Activated T-helper 1 cell treated with anti-CD3 and anti-CD28 coated beads, Interleukin-12 subunit alpha, Interleukin-12 subunit beta, Interleukin-2, Interleukin-4 antibody, amounts not matched to agents 30 ng/mL and 10 ng/mL and 1 ng/mL, durations not matched to agents 14 hours and 24 hours and 36 hours (primary cell): ENCODE data around the gene KCNMA1. TPM values are rescaled to one million over a fixed set of nuclear protein-coding genes. Genes with fewer than 3 reads are reported as not detected.
"Not testable (repeated sequence)": the region's sequence is repeated elsewhere in the genome, so short reads cannot be mapped to it uniquely, and the experiment has no call there.

Experiments
- DNase-seq: peaks from one replicate; pipeline ENCODE4 v3.0.0; 2021; ENCODE audit warnings: low spot score
- H3K27ac Mint-ChIP-seq: one replicate; pipeline ENCODE4 v1.8.0; 2021; ENCODE audit warnings: mild to moderate bottlenecking, mixed read lengths
- H3K27me3 Mint-ChIP-seq: one replicate; pipeline ENCODE4 v1.8.0; 2022; ENCODE audit warnings: mild to moderate bottlenecking, moderate library complexity, mixed read lengths; ENCODE audit not compliant: insufficient read depth
- H3K36me3 Mint-ChIP-seq: one replicate; pipeline ENCODE4 v1.8.0; 2021; ENCODE audit warnings: low read depth, mixed read lengths
- H3K4me1 Mint-ChIP-seq: one replicate; pipeline ENCODE4 v1.8.0; 2021; ENCODE audit warnings: low read depth, mixed read lengths
- H3K4me3 Mint-ChIP-seq: one replicate; pipeline ENCODE4 v1.8.0; 2021; ENCODE audit warnings: mild to moderate bottlenecking, moderate library complexity, mixed read lengths
- H3K9me3 Mint-ChIP-seq: one replicate; pipeline ENCODE4 v1.8.0; 2021; ENCODE audit warnings: mixed read lengths
- intact Hi-C: fragments of 100-400 bp; cut with micrococcal nuclease; formaldehyde crosslinking; loops from one replicate; pipeline ENCODE4 v1.15.1; 2024
- total RNA-seq: library from RNA; stranded (reverse); gene quantifications from 2 replicates; pipeline ENCODE4 v1.2.3, GENCODE V29; 2022

Gene KCNMA1
- total RNA-seq, 1 donor from 2014 or later = not detected

GRCh38 chr10:77396290-77396689, 241.3 kb downstream of the KCNMA1 start:
- DNase-seq = no peak
- H3K27me3 Mint-ChIP-seq = peaks cover 2% of the 10 kb centered on the region
- no peaks in the 10 kb centered on the region for H3K36me3 Mint-ChIP-seq
- intact Hi-C loops = no loop called here
- no peaks in the 10 kb centered on the region for H3K9me3 Mint-ChIP-seq
- no peak overlapping the region for H3K4me3 Mint-ChIP-seq
- no peaks in the 10 kb centered on the region for H3K4me1 Mint-ChIP-seq
- H3K27ac Mint-ChIP-seq = no peak overlapping the region

GRCh38 chr10:77393821-77394501, 243.6 kb downstream of the KCNMA1 start:
- Mint-ChIP-seq H3K4me1 (no peaks in the 10 kb centered on the region), H3K4me3 (no peak overlapping the region)

GRCh38 chr10:77393411-77393810, 244.2 kb downstream of the KCNMA1 start:
- Mint-ChIP-seq H3K9me3 (no peaks in the 10 kb centered on the region), H3K27ac (no peak overlapping the region), H3K4me3 (no peak overlapping the region), H3K36me3 (no peaks in the 10 kb centered on the region), H3K27me3 (peaks cover 4% of the 10 kb centered on the region), H3K4me1 (no peaks in the 10 kb centered on the region)
- DNase-seq = no peak
- intact Hi-C loops = no loop called here

More at GRCh38 chr10:77393821-77394501, 243.6 kb downstream of the KCNMA1 start:
- no peaks in the 10 kb centered on the region for H3K36me3 Mint-ChIP-seq
- DNase-seq = no peak
- H3K27ac Mint-ChIP-seq = no peak overlapping the region
- no peaks in the 10 kb centered on the region for H3K9me3 Mint-ChIP-seq
- intact Hi-C loops = no loop called here
- H3K27me3 Mint-ChIP-seq = peaks cover 4% of the 10 kb centered on the region

DNA sequence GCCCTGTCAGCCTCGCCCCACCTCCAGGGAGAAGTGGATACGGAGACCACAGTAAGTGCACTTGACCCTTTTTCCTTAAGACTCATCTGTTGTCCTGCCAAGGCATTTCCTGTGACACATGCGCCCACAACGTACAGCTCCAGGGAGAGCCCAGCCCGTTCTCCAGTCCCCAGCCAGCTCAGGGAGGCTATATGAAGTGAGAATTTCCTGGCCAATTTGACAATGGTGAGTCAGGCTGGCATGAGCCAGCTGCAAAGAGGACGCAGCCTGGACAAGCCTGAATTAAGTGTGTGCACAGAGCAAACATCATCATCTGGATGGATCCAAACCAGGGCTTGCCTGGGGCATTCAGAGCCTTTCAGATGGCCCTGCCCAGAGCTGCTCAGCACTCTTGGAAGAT, 244.8 kb downstream of the KCNMA1 start:
- H3K27me3 Mint-ChIP-seq = peaks cover 4% of the 10 kb centered on the region
- no peak overlapping the region for H3K4me3 Mint-ChIP-seq
- intact Hi-C loops = loop anchor here (1.0 kb wide), 1 partner anchor 248 kb away; no protein-coding TSS in a partner anchor
- DNase-seq = no peak
- no peaks in the 10 kb centered on the region for H3K4me1 Mint-ChIP-seq
- H3K9me3 Mint-ChIP-seq = no peaks in the 10 kb centered on the region
- no peak overlapping the region for H3K27ac Mint-ChIP-seq
- H3K36me3 Mint-ChIP-seq = no peaks in the 10 kb centered on the region

DNA sequence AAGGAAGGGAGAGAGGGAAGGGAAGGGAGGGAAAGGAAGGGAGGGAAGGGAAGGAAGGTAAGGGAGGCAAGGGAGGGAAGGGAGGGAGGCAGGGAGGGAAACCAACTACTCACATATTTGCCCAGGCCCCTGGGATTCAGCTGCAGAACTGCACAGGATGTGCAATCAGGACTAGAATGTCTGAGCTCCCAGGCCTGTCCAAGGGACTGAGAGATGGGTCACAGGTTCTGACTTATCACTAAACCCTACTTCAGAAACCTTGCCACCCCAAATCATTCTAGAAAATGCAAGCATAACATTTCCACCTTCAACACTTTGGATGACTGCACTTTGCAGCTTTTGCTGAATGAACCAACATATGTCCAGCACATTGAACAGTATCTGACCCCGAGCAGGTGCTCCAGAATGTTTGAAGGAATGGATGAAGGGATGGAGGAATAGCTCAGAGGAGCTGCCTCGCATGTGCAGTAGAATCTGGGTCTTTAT, 245.3 kb downstream of the KCNMA1 start:
- Mint-ChIP-seq H3K36me3 (no peaks in the 10 kb centered on the region), H3K9me3 (no peaks in the 10 kb centered on the region), H3K27ac (no peak overlapping the region), H3K27me3 (peaks cover 9% of the 10 kb centered on the region), H3K4me1 (no peaks in the 10 kb centered on the region), H3K4me3 (no peak overlapping the region)
- DNase-seq = no peak
- intact Hi-C loops = loop anchor here (1.0 kb wide), 1 partner anchor 249 kb away; no protein-coding TSS in a partner anchor

DNA sequence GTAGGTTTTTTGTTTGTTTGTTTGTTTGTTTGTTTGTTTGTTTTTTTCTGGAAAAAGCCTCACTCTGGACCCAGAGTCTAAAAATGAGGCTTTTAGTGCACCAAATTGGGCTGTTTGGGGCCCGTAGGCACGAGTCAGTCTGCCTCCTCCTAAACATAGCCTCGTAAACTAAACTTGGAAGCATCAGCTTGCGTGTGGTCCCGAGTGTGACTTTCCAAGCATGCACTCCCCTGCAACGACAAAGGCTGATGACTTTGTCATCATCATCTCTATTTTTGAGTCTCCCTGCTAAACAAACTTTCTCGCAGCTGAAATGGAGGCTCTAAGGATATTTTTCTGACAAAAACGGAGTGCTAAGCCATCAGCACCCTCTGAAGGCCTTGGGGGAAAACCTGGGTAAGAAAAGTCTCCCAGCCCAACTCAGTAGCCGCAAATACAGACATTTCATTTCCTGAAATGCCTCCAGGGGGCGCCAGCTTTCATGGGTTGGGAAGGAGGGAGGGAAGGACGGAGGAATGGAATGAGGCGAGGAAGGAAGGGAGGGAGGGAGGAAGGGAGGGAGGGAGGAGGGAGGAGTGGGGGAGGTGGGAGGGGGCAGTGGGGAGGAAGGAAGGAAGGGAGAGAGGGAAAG, 245.9 kb downstream of the KCNMA1 start:
- no peak for DNase-seq
- H3K27me3 Mint-ChIP-seq = peaks cover 10% of the 10 kb centered on the region
- no peak overlapping the region for H3K4me3 Mint-ChIP-seq
- intact Hi-C loops = loop anchor here (1.0 kb wide), 1 partner anchor 250 kb away; no protein-coding TSS in a partner anchor
- peaks cover 3% of the 10 kb centered on the region for H3K4me1 Mint-ChIP-seq
- H3K36me3 Mint-ChIP-seq = no peaks in the 10 kb centered on the region
- H3K27ac Mint-ChIP-seq = no peak overlapping the region
- H3K9me3 Mint-ChIP-seq = no peaks in the 10 kb centered on the region

DNA sequence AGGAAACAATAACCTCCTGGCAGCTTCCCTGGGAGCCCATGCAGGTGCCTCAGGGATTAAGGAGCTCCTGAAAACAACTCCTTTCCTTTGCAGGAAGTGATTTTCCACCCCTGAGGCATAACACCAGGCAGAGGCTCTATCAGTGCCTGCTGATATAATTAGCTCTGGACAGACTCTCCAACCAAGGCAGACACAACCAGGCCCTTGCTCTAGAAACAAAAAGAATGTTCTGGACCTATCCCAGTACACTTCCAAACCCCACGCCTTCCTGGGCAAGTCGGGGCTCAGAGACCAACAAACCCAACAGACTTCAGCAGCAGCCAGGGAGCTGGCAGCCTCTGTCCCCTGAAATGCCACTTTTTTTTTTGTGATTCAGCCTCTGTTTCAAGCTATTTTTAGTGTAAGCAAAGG, 247.1 kb downstream of the KCNMA1 start:
- no peak for DNase-seq
- intact Hi-C loops = no loop called here
- Mint-ChIP-seq H3K36me3 (no peaks in the 10 kb centered on the region), H3K27ac (no peak overlapping the region), H3K4me1 (peaks cover 6% of the 10 kb centered on the region), H3K27me3 (peaks cover 8% of the 10 kb centered on the region), H3K4me3 (no peak overlapping the region), H3K9me3 (no peaks in the 10 kb centered on the region)

DNA sequence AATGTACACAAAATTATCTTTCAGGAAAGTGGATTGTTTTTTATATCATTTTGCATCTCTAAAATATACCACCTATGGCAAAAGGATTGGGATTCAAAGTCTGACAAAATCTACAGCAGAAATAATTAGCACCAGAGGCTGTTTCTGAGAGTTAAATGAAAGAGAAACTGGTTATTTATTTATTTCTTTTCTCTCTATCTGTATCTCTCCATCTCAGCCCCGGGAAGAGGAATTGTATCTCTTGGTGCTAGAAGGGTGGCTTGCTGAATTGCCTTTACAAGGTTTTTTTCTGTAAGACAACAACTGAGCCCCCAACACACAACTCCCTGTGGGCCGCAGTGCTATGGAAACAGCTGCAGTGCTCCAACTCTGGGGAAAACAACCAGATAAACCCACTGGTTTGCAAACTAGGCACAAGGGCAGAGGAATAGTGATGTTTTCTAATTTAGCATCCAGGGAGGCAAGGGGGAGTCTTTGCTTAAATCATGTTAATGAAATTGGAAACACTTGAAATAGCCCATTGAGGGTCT, 249.0 kb downstream of the KCNMA1 start:
- H3K4me3 Mint-ChIP-seq = no peak overlapping the region
- peaks cover 8% of the 10 kb centered on the region for H3K27me3 Mint-ChIP-seq
- no peak for DNase-seq
- peaks cover 6% of the 10 kb centered on the region for H3K4me1 Mint-ChIP-seq
- intact Hi-C loops = no loop called here
- H3K36me3 Mint-ChIP-seq = no peaks in the 10 kb centered on the region
- H3K9me3 Mint-ChIP-seq = no peaks in the 10 kb centered on the region
- H3K27ac Mint-ChIP-seq = no peak overlapping the region

DNA sequence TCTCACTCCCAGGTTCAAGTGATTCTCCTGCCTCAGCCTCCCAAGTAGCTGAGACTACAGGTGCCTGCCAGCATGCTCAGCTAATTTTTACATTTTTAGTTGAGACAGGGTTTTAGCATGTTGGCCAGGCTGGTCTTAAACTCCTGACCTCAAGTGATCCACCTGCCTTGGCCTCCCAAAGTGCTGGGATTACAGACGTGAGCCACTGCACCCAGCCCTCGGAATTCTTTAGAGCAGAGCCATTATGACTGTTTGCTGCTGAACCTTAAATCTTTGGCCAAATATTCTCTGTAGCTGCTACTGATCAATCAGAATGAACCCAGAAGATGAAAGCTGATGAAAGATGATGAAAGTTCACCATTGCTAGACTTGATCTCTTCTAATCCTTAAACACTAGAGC, 249.9 kb downstream of the KCNMA1 start:
- intact Hi-C loops, H3K27me3 Mint-ChIP-seq, H3K9me3 Mint-ChIP-seq, H3K36me3 Mint-ChIP-seq, H3K4me3 Mint-ChIP-seq, H3K27ac Mint-ChIP-seq, DNase-seq, H3K4me1 Mint-ChIP-seq: not testable (repeated sequence)

- intact Hi-C loops = no loop called here
- Mint-ChIP-seq H3K9me3 (no peaks in the 10 kb centered on the region), H3K27ac (no peak overlapping the region), H3K4me1 (peaks cover 6% of the 10 kb centered on the region), H3K27me3 (peaks cover 9% of the 10 kb centered on the region), H3K4me3 (no peak overlapping the region), H3K36me3 (no peaks in the 10 kb centered on the region)
- DNase-seq = no peak
Observed at GRCh38 chr10:77387247-77387646, 250.4 kb downstream of the KCNMA1 start.

GRCh38 chr10:77386838-77387237, 250.8 kb downstream of the KCNMA1 start:
- Mint-ChIP-seq H3K4me1 (peaks cover 6% of the 10 kb centered on the region), H3K36me3 (no peaks in the 10 kb centered on the region), H3K9me3 (no peaks in the 10 kb centered on the region), H3K4me3 (no peak overlapping the region), H3K27me3 (peaks cover 10% of the 10 kb centered on the region), H3K27ac (no peak overlapping the region)
- DNase-seq = no peak
- intact Hi-C loops = no loop called here

GRCh38 chr10:77386365-77386764, 251.2 kb downstream of the KCNMA1 start:
- Mint-ChIP-seq H3K9me3 (no peaks in the 10 kb centered on the region), H3K4me3 (no peak overlapping the region), H3K27me3 (peaks cover 10% of the 10 kb centered on the region), H3K27ac (no peak overlapping the region), H3K36me3 (no peaks in the 10 kb centered on the region), H3K4me1 (peaks cover 6% of the 10 kb centered on the region)
- DNase-seq = no peak
- intact Hi-C loops = no loop called here

DNA sequence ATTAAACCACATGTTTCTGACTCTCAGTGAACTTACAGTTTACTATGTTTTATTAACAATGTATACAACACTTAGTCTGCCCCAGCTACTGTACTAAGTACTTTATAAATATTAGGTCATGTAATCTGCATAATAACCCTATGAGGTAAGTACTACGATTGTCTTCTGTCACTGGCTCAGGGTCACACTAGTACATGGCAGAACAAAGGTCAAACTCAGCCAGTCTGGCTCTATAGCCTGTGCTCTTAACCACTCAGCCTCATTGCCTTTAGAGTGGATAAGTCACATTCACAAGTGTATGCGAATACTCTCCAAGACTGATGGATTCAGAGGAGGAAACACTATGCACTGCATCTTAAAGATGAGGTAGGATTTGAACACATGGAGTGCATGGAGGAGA, 252.3 kb downstream of the KCNMA1 start:
- Mint-ChIP-seq H3K9me3 (no peaks in the 10 kb centered on the region), H3K27ac (no peak overlapping the region), H3K36me3 (no peaks in the 10 kb centered on the region), H3K4me1 (peaks cover 6% of the 10 kb centered on the region), H3K4me3 (no peak overlapping the region), H3K27me3 (peaks cover 11% of the 10 kb centered on the region)
- intact Hi-C loops = no loop called here
- no peak for DNase-seq
